ENCODE results near the gene NR4A3.

DNA sequence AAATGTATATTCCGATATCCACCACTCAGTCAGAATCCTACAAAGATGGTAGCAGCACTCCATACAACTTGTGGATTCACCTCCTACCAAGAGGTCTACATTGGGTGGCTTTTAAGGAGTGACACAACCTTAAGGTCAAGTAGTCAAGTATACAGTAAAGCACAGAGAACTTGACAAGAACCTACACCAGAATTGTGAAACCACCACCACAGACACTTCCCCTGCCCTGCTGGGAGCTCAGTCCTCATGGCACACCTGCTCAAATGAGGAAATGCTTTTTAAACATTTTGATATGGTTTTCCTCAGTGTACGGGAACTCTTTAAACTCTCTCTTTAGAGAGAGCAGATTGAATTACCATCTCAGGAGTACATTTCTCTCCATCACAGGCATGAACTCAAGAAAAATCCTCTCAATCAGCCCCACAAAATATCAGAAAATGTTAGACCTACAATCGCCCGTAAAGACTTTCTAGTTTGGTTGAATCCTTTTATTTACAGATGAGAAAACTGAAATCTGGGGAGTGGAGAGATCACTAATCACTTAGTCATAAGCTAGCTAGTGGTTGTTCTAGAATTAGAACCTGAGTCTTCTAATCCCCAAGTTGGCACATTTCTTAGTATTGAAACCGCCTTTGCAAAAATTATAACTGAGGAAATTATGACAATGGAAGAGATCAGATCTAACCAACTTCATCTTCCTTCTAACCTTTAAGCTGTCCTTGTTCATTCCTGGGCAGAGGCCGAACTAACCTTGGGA, 38.5 kb upstream of the NR4A3 start:
- TF ChIP-seq SRF (IDR thresholded peaks at IDR 0.05; ENCODE audit: low read depth) (no peak), EZH2 (IDR thresholded peaks at IDR 0.05) (no peak), YY1 (IDR thresholded peaks at IDR 0.05; ENCODE audit: extremely low read depth, insufficient replicate concordance, low read depth, low read length) (no peak), TCF7L2 (IDR thresholded peaks at IDR 0.05; ENCODE audit: borderline replicate concordance, extremely low read depth, insufficient read depth, insufficient read length) (no peak), SP1 (IDR thresholded peaks at IDR 0.05; ENCODE audit: low read depth) (no peak), CBX3 (IDR thresholded peaks at IDR 0.05; ENCODE audit: low read depth) (no peak), POLR2A (IDR thresholded peaks at IDR 0.05; ENCODE audit: borderline replicate concordance, extremely low read depth, insufficient read depth, insufficient read length) (no peak), JUND (IDR thresholded peaks at IDR 0.05) (no peak), POLR2AphosphoS5 (IDR thresholded peaks at IDR 0.05; ENCODE audit: low read depth, low read length) (no peak), ZNF274 (IDR thresholded peaks at IDR 0.05; ENCODE audit: low read depth, low read length) (no peak), EZH2phosphoT487 (IDR thresholded peaks at IDR 0.05; ENCODE audit: borderline replicate concordance) (no peak)
- TF ChIP-seq, protein P1, sequence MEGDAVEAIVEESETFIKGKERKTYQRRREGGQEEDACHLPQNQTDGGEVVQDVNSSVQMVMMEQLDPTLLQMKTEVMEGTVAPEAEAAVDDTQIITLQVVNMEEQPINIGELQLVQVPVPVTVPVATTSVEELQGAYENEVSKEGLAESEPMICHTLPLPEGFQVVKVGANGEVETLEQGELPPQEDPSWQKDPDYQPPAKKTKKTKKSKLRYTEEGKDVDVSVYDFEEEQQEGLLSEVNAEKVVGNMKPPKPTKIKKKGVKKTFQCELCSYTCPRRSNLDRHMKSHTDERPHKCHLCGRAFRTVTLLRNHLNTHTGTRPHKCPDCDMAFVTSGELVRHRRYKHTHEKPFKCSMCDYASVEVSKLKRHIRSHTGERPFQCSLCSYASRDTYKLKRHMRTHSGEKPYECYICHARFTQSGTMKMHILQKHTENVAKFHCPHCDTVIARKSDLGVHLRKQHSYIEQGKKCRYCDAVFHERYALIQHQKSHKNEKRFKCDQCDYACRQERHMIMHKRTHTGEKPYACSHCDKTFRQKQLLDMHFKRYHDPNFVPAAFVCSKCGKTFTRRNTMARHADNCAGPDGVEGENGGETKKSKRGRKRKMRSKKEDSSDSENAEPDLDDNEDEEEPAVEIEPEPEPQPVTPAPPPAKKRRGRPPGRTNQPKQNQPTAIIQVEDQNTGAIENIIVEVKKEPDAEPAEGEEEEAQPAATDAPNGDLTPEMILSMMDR (IDR thresholded peaks at IDR 0.05 in 2 of 3, conservative IDR thresholded peaks at IDR 0.05 in 1 of 3; ENCODE audit: borderline replicate concordance in 1 of 3, insufficient read depth in 1 of 3, low read depth in 2 of 3, low read length in 2 of 3), result no peak
- TF ChIP-seq, protein P2, sequence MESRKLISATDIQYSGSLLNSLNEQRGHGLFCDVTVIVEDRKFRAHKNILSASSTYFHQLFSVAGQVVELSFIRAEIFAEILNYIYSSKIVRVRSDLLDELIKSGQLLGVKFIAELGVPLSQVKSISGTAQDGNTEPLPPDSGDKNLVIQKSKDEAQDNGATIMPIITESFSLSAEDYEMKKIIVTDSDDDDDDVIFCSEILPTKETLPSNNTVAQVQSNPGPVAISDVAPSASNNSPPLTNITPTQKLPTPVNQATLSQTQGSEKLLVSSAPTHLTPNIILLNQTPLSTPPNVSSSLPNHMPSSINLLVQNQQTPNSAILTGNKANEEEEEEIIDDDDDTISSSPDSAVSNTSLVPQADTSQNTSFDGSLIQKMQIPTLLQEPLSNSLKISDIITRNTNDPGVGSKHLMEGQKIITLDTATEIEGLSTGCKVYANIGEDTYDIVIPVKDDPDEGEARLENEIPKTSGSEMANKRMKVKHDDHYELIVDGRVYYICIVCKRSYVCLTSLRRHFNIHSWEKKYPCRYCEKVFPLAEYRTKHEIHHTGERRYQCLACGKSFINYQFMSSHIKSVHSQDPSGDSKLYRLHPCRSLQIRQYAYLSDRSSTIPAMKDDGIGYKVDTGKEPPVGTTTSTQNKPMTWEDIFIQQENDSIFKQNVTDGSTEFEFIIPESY (IDR thresholded peaks at IDR 0.05; ENCODE audit: extremely low read depth, insufficient replicate concordance, low read length), result no peak
- TF ChIP-seq, protein P3, sequence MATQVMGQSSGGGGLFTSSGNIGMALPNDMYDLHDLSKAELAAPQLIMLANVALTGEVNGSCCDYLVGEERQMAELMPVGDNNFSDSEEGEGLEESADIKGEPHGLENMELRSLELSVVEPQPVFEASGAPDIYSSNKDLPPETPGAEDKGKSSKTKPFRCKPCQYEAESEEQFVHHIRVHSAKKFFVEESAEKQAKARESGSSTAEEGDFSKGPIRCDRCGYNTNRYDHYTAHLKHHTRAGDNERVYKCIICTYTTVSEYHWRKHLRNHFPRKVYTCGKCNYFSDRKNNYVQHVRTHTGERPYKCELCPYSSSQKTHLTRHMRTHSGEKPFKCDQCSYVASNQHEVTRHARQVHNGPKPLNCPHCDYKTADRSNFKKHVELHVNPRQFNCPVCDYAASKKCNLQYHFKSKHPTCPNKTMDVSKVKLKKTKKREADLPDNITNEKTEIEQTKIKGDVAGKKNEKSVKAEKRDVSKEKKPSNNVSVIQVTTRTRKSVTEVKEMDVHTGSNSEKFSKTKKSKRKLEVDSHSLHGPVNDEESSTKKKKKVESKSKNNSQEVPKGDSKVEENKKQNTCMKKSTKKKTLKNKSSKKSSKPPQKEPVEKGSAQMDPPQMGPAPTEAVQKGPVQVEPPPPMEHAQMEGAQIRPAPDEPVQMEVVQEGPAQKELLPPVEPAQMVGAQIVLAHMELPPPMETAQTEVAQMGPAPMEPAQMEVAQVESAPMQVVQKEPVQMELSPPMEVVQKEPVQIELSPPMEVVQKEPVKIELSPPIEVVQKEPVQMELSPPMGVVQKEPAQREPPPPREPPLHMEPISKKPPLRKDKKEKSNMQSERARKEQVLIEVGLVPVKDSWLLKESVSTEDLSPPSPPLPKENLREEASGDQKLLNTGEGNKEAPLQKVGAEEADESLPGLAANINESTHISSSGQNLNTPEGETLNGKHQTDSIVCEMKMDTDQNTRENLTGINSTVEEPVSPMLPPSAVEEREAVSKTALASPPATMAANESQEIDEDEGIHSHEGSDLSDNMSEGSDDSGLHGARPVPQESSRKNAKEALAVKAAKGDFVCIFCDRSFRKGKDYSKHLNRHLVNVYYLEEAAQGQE (IDR thresholded peaks at IDR 0.05; ENCODE audit: low read depth), result no peak

All from HCT116 (cell line).